ENCODE measurements around the gene CREBBP. TPM values are rescaled to one million over a fixed set of nuclear protein-coding genes. Genes with fewer than 3 reads are reported as not detected.

Gene CREBBP
- total RNA-seq, 2 experiments from 2014 or later = 49.2 to 53.2 TPM

DNA sequence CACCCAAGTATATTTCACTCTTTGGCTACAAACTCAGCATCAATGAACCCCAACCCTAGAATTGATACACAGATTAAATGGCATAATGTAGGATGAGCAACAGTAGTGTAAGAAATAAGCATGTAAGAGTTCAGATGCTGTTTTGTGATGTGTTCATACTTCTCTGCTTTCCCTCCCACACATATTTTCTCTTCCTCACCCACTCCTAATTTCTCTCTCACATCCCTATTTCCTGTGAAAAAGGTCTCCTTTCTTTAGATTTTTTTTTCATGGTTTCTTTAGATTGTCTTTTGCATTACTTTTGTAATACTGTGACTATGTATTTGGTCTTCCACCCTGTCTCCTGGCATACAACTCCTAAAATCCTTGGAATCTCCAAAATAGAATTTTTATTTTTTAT lies 21.7 kb downstream of the CREBBP start:
- no peak overlapping the region for H3K4me3 Mint-ChIP-seq
- DNase-seq (no peak), ATAC-seq (no peak)
- H3K4me1 Mint-ChIP-seq = peaks cover 32% of the 10 kb centered on the region
- CTCF ChIA-PET = interaction anchor here (0.6 kb wide), 1 partner anchor 396 kb away, joined by 3 read pairs; no protein-coding TSS in a partner anchor
- peaks cover 1% of the 10 kb centered on the region for H3K36me3 Mint-ChIP-seq
- no peak overlapping the region for H3K27ac Mint-ChIP-seq
- H3K9me3 Mint-ChIP-seq (ENCODE audit: low read depth) = no peaks in the 10 kb centered on the region
- no peaks in the 10 kb centered on the region for H3K27me3 Mint-ChIP-seq

DNA sequence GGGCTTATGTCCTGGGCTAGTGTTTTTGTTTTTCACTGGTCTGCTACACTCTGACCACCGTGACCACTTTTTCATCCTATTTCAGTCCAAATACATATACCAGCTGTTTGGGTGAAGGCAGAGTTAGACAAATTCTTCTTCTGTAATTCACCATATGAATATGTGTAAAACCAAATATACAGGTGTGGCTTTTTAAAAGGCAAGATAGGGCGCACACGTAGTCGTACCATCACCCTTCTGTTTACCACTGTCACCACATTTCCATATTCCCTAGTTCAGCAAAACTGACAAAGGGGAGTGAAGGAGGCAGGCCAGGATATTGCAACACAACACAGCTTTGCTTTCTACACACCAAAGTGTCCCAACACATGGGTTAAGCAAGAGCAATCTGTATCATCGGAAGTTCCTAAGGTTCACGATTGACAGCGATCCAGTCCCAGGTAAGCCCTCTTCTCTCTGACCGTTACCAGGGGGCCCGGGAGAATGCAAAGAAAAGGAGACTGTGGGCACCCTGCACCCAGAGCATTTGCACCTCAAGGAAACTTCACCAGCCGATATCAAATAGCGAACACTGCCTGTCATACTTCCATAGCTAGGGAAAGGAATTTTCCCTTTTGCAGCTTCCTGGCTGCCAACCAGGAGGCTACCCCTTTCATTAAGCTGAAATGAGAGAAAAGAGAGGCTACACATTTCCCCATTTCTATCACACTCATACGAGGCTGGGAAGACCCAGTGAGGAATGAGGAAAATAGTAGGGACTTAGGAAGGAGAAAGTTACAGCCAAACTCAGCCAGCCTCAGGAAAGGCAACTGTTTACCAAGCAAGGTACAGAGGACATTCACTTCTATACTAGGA lies 23.1 kb downstream of the CREBBP start:
- no peaks in the 10 kb centered on the region for H3K27me3 Mint-ChIP-seq
- ATAC-seq (peak; percentile 36), DNase-seq (no peak)
- no peaks in the 10 kb centered on the region for H3K9me3 Mint-ChIP-seq (ENCODE audit: low read depth)
- no peak overlapping the region for H3K4me3 Mint-ChIP-seq
- peaks cover 1% of the 10 kb centered on the region for H3K36me3 Mint-ChIP-seq
- CTCF ChIA-PET = no interaction called here
- H3K27ac Mint-ChIP-seq = no peak overlapping the region
- peaks cover 34% of the 10 kb centered on the region for H3K4me1 Mint-ChIP-seq

DNA sequence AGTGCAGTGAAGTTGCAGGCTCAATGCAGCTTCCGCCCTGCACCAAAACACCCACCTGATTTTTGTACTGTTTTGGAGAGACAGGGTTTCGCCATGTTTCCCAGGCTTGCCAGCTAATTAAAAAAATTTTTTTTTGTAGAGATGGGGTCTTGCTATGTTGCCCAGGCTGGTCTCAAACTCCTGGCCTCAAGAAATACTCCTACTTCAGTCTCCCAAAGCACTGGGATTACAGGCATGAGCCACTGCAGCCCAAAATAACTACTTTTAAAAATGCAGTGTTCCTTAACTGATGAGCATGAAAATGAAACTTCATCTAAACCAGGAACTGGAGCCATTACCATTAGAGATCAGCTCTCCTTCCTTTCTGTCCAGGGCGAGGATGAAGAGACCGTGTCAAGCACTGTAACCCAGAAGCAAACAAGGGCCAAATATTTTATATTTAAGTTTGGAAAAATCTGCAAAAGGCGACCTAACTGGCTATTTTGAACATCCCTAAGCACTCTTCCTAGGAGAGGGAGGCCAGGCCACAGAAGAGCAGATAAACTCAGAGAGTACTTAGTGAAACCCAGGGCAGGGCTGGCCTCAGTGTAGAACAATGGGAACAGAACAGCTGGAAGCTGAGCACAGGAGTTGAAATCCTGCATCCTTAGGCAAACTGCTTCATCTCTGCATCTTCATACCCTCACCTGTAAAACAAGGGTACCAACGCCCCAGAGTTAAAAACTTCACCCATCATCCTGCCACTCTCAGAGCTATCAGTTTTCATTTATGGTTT lies 24.0 kb downstream of the CREBBP start:
- no peaks in the 10 kb centered on the region for H3K27me3 Mint-ChIP-seq
- no peak overlapping the region for H3K27ac Mint-ChIP-seq
- no peaks in the 10 kb centered on the region for H3K9me3 Mint-ChIP-seq (ENCODE audit: low read depth)
- ATAC-seq (no peak), DNase-seq (no peak)
- no peak overlapping the region for H3K4me3 Mint-ChIP-seq
- peaks cover 1% of the 10 kb centered on the region for H3K36me3 Mint-ChIP-seq
- CTCF ChIA-PET = no interaction called here
- H3K4me1 Mint-ChIP-seq = peaks cover 31% of the 10 kb centered on the region

DNA sequence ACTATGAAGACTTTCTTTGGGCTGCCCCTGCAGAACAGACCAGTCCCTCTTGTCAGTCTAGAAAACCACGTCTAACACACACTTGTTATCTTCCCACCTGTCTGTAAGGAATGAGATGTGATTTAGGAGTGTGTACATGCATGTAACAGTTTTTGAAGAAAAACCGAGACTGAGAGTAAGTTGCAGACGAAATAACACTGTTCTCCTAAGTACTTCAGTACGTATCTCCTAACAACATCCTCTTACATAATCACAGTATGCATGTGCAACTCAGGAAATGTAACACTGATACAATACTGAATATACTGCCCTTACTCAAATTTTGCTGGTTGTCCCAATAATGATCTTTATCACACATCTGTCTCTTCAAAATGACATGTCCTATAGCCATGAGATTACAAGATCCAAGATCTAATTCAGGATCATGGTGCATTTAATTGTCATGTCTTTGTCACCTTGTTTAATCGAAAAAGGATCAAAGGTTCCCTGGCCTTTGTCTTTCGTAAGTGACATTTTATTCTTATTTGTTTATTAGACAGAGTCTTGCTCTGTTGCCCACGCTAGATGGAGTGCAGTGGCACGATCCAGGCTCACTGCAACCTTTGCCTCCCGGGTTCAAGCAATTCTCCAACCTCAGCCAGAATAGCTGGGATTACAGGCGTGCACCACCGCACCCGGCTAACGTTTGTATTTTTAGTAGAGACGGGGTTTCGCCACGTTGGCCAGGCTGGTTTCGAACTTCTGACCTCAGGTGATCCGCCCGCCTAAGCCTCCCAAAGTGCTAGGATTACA lies 25.6 kb downstream of the CREBBP start:
- Mint-ChIP-seq H3K27me3 (no peaks in the 10 kb centered on the region), H3K27ac (no peak overlapping the region), H3K36me3 (peaks cover 1% of the 10 kb centered on the region), H3K4me1 (peaks cover 31% of the 10 kb centered on the region), H3K4me3 (no peak overlapping the region), H3K9me3 (ENCODE audit: low read depth) (no peaks in the 10 kb centered on the region)
- CTCF ChIA-PET = no interaction called here
- DNase-seq (no peak), ATAC-seq (no peak)

DNA sequence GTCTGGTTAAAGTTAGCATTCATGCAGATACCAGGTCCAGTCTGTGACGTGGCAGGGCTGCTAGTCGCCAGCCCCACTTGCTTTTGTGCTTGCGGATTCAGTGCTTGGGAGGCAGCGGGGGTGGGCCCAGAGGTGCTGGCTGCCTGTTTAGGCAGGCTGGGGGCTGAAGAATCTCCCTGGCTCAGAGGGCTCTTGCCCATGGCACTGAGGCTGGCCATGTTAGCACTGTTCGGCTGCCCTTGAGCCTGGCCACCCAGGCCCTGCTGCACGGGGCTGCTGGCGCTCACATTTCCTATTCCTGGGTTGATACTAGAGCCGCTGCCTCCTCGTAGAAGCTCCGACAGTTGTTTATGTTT lies 30.0 kb downstream of the CREBBP start:
- no peak for ATAC-seq
- Mint-ChIP-seq H3K4me3 (no peak overlapping the region), H3K27ac (no peak overlapping the region), H3K36me3 (peaks cover 4% of the 10 kb centered on the region), H3K27me3 (no peaks in the 10 kb centered on the region), H3K9me3 (ENCODE audit: low read depth) (no peaks in the 10 kb centered on the region), H3K4me1 (peaks cover 8% of the 10 kb centered on the region)
- DNase-seq = no peak
- CTCF ChIA-PET = no interaction called here

DNA sequence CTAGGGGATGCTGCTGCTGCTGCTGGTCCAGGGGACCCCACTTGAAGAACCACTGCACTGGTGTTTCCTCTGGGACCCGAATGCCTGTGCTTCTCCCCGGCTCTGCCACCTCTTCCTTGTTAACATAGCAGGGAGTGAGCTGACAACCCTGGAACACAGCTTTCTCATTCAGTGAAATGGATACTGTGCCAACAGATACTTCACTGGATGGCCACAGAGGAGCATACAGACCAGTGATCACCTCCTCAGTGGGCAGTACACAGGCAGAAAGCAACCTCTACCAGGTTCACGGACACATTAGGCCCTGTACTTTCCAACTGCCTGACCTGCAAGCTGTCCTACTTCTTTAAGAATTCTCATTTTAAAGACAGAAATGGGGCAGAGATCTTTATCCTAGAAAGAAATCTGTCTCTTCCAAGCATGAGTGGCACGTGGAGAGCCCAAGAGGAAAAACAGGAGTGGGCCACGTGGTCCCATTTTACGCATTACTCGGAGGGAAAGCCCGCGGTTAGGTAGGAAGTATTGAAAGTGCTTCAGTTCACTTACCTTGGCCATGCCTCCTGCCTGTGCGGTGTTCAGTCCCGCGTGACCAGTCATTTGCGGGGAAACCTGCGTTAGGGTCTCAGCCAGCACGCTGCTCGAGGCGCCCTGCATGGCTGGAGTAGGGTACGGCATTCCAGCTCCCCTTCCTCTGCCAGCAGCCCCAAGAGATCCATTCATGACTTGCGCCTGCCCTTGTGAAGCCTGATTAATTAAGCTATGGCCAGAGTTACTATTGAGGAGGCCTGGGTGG lies 30.6 kb downstream of the CREBBP start:
- H3K9me3 Mint-ChIP-seq (ENCODE audit: low read depth) = no peaks in the 10 kb centered on the region
- peaks cover 9% of the 10 kb centered on the region for H3K4me1 Mint-ChIP-seq
- ATAC-seq (no peak), DNase-seq (no peak)
- CTCF ChIA-PET = no interaction called here
- H3K4me3 Mint-ChIP-seq = no peak overlapping the region
- peaks cover 7% of the 10 kb centered on the region for H3K36me3 Mint-ChIP-seq
- H3K27ac Mint-ChIP-seq = no peak overlapping the region
- no peaks in the 10 kb centered on the region for H3K27me3 Mint-ChIP-seq

DNA sequence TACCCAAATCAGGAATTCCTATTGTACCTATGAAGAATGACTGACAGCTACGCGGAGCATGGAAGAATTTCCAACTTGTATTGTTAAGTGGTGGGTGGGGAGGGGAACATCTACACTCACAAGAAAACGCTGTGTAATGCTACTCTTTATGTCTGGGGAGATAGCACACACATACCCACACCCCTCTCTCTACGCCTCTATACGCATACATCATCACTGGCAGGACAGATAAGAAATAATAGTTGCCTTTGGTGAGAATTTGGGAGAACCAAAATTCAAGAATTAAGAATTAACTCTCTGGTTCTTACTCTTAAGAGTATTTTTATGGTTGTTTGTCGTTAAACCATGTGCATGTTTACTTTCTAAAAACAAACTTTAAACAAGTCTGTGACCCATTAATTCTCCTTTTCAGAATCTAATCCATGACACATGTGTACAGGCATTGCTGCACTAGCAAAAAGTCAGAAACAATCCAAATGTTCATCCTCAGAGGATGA lies 33.9 kb downstream of the CREBBP start:
- ATAC-seq (no peak), DNase-seq (no peak)
- Mint-ChIP-seq H3K9me3 (ENCODE audit: low read depth) (no peaks in the 10 kb centered on the region), H3K36me3 (peaks cover 7% of the 10 kb centered on the region), H3K4me1 (peaks cover 1% of the 10 kb centered on the region), H3K27me3 (no peaks in the 10 kb centered on the region), H3K27ac (no peak overlapping the region), H3K4me3 (no peak overlapping the region)
- CTCF ChIA-PET = no interaction called here

DNA sequence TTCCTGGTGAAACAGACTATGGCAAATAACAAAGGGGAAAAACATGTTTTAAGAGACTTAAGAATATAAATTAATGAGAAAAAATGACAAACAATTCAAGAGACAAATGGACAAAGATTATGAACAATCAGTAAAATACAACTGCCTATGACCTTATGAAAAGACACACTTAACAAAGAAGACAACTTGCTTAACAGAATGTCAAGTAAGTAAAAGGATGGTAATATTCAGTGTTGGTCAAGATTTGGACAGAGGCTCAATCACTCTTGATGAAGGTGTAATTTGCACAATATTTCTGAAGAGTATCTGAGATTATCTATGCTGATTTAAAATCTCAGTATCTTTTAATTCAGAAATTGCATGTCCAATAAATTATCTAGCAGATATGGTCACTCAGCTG lies 34.4 kb downstream of the CREBBP start:
- Mint-ChIP-seq H3K36me3 (peaks cover 7% of the 10 kb centered on the region), H3K9me3 (ENCODE audit: low read depth) (no peaks in the 10 kb centered on the region)

DNA sequence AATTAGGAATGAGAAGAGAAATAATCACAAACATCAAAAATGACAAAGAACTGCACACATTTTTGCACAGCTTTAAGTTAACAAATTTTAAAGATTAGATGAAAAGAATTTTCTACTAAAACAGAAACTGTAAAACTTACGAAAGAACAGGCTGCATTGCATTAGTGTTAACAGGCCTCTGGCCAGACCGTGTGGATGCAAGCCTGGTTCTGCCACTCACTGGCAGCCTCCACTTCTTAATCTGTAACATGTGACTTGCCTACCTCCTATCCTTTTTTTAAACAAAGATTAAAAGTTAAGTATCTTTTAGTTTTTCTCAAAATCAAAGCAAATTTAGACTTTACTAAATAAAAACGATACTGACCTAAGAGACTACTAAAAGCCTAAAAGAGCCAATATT lies 37.5 kb downstream of the CREBBP start:
- H3K27ac Mint-ChIP-seq = no peak overlapping the region
- no peak for ATAC-seq
- H3K4me1 Mint-ChIP-seq = peaks cover 1% of the 10 kb centered on the region
- H3K4me3 Mint-ChIP-seq = no peak overlapping the region
- no peaks in the 10 kb centered on the region for H3K9me3 Mint-ChIP-seq (ENCODE audit: low read depth)
- no peak for DNase-seq
- peaks cover 5% of the 10 kb centered on the region for H3K36me3 Mint-ChIP-seq
- CTCF ChIA-PET = interaction anchor here (0.7 kb wide), 1 partner anchor 1979 kb away, joined by 3 read pairs; no protein-coding TSS in a partner anchor
- no peaks in the 10 kb centered on the region for H3K27me3 Mint-ChIP-seq

More for the DNA sequence above, 34.4 kb downstream of the CREBBP start:
- ATAC-seq (no peak), DNase-seq (no peak)
- no peak overlapping the region for H3K27ac Mint-ChIP-seq
- no peak overlapping the region for H3K4me3 Mint-ChIP-seq
- no peaks in the 10 kb centered on the region for H3K27me3 Mint-ChIP-seq
- peaks cover 1% of the 10 kb centered on the region for H3K4me1 Mint-ChIP-seq
- CTCF ChIA-PET = interaction anchor here (0.8 kb wide), 1 partner anchor 16 kb away, joined by 3 read pairs; no protein-coding TSS in a partner anchor

DNA sequence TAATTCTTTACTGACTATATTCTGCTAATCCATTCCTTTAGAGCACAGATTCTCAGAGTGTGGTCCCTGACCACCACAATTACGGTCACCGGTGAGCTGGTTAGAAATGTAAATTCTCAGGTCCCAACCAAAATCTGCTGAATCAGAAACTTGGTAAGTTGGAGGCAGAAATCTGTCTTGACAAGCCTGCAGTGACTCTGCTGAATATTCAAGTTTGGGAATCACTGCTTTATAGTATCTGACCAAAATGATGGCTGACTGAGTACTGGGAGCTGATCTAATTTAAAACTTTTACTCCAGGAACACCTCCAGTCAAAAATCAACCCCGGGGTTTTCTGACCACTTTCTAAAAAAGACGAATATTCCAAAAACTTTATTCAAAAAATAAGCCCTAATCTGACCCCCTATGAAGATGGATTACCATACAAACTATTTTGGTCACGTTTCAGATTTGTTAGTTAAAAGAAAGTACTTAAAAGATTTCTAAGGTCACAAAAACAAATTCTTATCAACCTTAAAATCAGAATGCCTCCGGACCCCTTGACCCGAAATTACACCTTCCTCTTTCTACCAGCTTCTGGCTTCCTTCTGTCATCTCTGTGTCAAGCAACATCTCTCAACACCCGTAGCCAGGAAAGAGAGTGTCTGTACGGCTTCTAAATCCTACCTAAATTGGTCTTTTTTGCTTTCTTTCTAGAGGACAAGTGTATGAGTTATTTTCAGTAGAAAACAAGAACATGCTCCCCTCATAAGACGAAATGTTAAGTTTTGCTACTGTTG lies 38.6 kb downstream of the CREBBP start:
- CTCF ChIA-PET = no interaction called here
- H3K4me3 Mint-ChIP-seq = no peak overlapping the region

DNA sequence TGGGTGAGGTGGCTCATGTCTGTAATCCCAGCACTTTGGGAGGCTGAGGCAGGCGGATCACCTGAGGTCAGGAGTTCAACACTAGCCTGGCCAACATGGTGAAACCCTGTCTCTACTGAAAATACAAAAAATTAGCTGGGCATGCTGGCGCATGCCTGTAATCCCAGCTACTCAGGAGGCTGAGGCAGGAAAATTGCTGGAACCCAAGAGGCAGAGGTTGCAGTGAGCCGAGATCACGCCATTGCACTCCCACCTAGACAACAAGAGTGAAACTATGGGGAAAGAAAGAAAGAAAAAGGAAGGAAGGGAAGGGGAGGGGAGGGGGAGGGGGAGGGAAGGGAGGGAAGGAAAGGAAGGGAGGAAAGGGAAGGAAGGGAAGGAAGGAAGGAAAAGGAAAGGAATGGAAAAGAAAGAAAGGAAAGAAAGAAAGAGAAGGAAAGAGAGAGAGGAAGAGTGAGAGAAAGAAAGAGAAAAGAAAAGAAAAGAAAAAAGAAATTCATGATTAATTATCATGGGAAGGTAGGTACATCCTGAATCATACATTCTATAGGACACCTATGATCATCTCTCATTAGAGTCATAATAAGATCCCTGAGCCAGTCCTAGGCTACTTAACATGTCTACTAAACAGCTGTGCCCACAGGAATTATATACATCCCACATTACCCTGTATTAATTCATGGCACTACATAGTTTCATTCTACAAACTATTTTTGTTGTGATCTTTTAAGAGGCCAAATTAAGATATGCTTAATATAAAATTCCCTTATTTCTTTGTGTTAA lies 40.9 kb downstream of the CREBBP start:
- ATAC-seq (no peak), DNase-seq (no peak)
- H3K4me1 Mint-ChIP-seq = no peaks in the 10 kb centered on the region
- H3K27ac Mint-ChIP-seq = no peak overlapping the region
- CTCF ChIA-PET = no interaction called here
- no peaks in the 10 kb centered on the region for H3K27me3 Mint-ChIP-seq
- H3K36me3 Mint-ChIP-seq = peaks cover 7% of the 10 kb centered on the region
- H3K4me3 Mint-ChIP-seq = no peak overlapping the region
- no peaks in the 10 kb centered on the region for H3K9me3 Mint-ChIP-seq (ENCODE audit: low read depth)

More for the DNA sequence above, 38.6 kb downstream of the CREBBP start:
- H3K27ac Mint-ChIP-seq = no peak overlapping the region
- no peaks in the 10 kb centered on the region for H3K27me3 Mint-ChIP-seq
- H3K4me1 Mint-ChIP-seq = peaks cover 1% of the 10 kb centered on the region
- no peaks in the 10 kb centered on the region for H3K9me3 Mint-ChIP-seq (ENCODE audit: low read depth)
- no peak for ATAC-seq
- H3K36me3 Mint-ChIP-seq = peaks cover 7% of the 10 kb centered on the region
- no peak for DNase-seq

Measured in activated CD8-positive, alpha-beta memory T cell treated with anti-CD3 and anti-CD28 coated beads, Interleukin-2, amount 10 ng/mL, durations not matched to agents 7 days and 5 days (primary cell).